ENCODE results near the gene ERGIC1. TPM values are rescaled to one million over a fixed set of nuclear protein-coding genes. Genes with fewer than 3 reads are reported as not detected.
"Not testable (repeated sequence)": the region's sequence is repeated elsewhere in the genome, so short reads cannot be mapped to it uniquely, and the experiment has no call there.

ERGIC1 gene
- total and polyA plus RNA-seq, 7 donors = 49.9 to 116 (median 53.9) TPM

DNA sequence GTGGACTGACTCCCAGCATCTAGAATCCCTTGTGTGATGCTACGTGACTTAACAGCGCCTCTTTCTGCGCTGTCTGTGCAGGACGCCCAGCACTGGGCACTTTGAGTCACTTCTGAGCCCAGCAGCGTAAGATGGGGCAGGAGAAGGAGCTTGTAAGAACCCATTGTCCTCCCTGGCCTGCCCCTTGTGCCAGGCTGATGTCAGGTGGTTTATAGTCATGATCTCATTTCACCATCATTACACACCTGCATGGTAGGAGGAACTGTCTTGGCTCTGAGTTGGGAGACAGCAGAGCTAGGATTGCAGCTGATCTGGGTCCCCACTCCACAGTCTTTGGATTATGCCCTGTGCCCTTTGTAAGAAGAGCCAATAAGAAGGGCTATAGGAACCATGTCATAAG lies 12.2 kb downstream of the ERGIC1 start:
- DNase-seq = no peak
- ATAC-seq = peak; percentile 44 to 71 (median 59)
- Histone ChIP-seq H3K9me3 (no peaks in the 10 kb centered on the region), H3K27me3 (ENCODE audit: insufficient read depth in 3 of 3, low read length in 2 of 3) (no peaks in the 10 kb centered on the region), H3K27ac (peak overlapping the region; percentile 68), H3K36me3 (ENCODE audit: insufficient read depth in 1 of 2, low read depth in 1 of 2) (peaks cover 0 to 5% of the 10 kb centered on the region in 2 donors), H3K4me1 (peaks cover 43% of the 10 kb centered on the region), H3K4me3 (no peak overlapping the region)
- no peak for TF ChIP-seq CTCF (IDR thresholded peaks at IDR 0.05)
- WGBS, 3 donors = 97 to 99% (median 97%) methylated on average over 5 of the region's 5 CpGs
- intact Hi-C loops (cut with DNase I) = no loop called here

- intact Hi-C loops (cut with DNase I) = no loop called here
- no peak for TF ChIP-seq CTCF (IDR thresholded peaks at IDR 0.05)
- Histone ChIP-seq H3K36me3 (ENCODE audit: insufficient read depth in 1 of 2, low read depth in 1 of 2) (peaks cover 0 to 5% of the 10 kb centered on the region in 2 donors), H3K27me3 (ENCODE audit: insufficient read depth in 3 of 3, low read length in 2 of 3) (no peaks in the 10 kb centered on the region), H3K9me3 (no peaks in the 10 kb centered on the region), H3K4me1 (peaks cover 38% of the 10 kb centered on the region), H3K27ac (peak overlapping the region; percentile 68), H3K4me3 (no peak overlapping the region)
- DNase-seq (no peak), ATAC-seq (peak in 3 of 4 donors; percentile 19 to 30 (median 25))
- 35 to 41% (median 37%) methylated on average over 4 of the region's 4 CpGs for WGBS, 3 donors
Observed at GRCh38 chr5:172846677-172847076, 12.6 kb downstream of the ERGIC1 start.

GRCh38 chr5:172847584-172847983 lies 13.5 kb downstream of the ERGIC1 start:
- DNase-seq; H3K4me3 ChIP-seq; H3K9me3 ChIP-seq; H3K27me3 ChIP-seq (ENCODE audit: insufficient read depth in 3 of 3, low read length in 2 of 3); ATAC-seq; H3K27ac ChIP-seq; H3K36me3 ChIP-seq (ENCODE audit: insufficient read depth in 1 of 2, low read depth in 1 of 2); intact Hi-C loops (cut with DNase I): not testable (repeated sequence)
- WGBS, 3 donors = 86 to 90% (median 87%) methylated on average over 13 of the region's 13 CpGs
- peaks cover 38% of the 10 kb centered on the region for H3K4me1 ChIP-seq

- DNase-seq (no peak), ATAC-seq (no peak)
- intact Hi-C loops (cut with DNase I) = no loop called here
- Histone ChIP-seq H3K27me3 (ENCODE audit: insufficient read depth in 3 of 3, low read length in 2 of 3) (no peaks in the 10 kb centered on the region), H3K4me3 (no peak overlapping the region), H3K4me1 (peaks cover 45% of the 10 kb centered on the region), H3K27ac (no peak overlapping the region), H3K9me3 (no peaks in the 10 kb centered on the region), H3K36me3 (ENCODE audit: insufficient read depth in 1 of 2, low read depth in 1 of 2) (peaks cover 0 to 3% of the 10 kb centered on the region in 2 donors)
- no peak for TF ChIP-seq CTCF (IDR thresholded peaks at IDR 0.05)
- WGBS, 3 donors = 83 to 88% (median 86%) methylated on average over 3 of the region's 3 CpGs
Observed at GRCh38 chr5:172848419-172848818, 14.4 kb downstream of the ERGIC1 start.

DNA sequence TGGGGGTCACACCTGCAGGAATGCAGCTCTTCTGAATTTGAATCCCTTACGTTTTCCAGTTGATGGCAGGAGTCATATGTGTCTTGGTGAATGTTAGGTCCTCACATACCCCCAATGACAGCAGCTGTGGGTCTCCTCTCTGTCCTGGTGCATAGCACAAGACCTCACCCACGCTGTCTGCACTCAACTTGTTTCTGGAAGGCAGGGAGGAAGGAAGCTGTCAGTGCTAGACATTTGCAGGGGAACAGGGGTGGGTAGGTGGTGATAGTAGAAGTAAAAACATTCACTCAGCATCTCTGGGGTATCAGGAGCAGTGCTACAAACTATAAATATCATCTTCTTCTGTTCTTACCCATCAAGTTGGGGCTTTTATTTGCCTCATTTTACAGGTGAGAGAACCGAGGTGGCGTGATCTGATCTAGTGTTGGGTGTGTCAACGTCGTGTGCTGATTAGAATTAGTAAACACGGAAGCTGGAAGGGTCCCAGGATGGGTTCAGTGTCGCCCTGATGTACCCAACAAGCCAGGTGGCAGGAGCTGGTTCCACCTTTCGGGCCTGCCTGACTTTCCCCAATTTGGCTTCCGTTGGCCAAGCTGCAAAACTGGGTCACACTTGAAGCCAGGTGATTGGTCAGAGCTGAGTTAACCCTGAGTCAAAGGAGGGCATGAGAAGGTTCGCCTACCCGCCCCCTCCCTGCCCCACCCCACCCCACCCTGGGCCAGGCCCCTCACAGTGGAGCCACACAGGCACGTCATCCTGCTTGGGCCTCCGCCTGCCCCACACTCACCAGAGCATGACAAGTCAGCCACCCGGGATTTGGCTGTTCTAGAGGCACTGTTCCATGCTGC lies 15.8 kb downstream of the ERGIC1 start:
- H3K4me1 ChIP-seq = peaks cover 52% of the 10 kb centered on the region
- no peaks in the 10 kb centered on the region for H3K27me3 ChIP-seq (ENCODE audit: insufficient read depth in 3 of 3, low read length in 2 of 3)
- ATAC-seq = peak; percentile 19 to 57 (median 26)
- no peak overlapping the region for H3K27ac ChIP-seq
- 59 to 73% (median 65%) methylated on average over 13 to 15 of the region's 15 CpGs for WGBS, 3 donors
- H3K9me3 ChIP-seq = no peaks in the 10 kb centered on the region
- no peak for TF ChIP-seq CTCF (IDR thresholded peaks at IDR 0.05)
- H3K4me3 ChIP-seq = no peak overlapping the region
- intact Hi-C loops (cut with DNase I) = no loop called here
- H3K36me3 ChIP-seq (ENCODE audit: insufficient read depth in 1 of 2, low read depth in 1 of 2) = no peaks in the 10 kb centered on the region
- DNase-seq = peak; percentile 41 to 72
